ENCODE measurements around the gene GAS7. TPM values are rescaled to one million over a fixed set of nuclear protein-coding genes. Genes with fewer than 3 reads are reported as not detected.

GAS7 gene
- total RNA-seq, 1 experiment from 2014 or later = 4.1 TPM

DNA sequence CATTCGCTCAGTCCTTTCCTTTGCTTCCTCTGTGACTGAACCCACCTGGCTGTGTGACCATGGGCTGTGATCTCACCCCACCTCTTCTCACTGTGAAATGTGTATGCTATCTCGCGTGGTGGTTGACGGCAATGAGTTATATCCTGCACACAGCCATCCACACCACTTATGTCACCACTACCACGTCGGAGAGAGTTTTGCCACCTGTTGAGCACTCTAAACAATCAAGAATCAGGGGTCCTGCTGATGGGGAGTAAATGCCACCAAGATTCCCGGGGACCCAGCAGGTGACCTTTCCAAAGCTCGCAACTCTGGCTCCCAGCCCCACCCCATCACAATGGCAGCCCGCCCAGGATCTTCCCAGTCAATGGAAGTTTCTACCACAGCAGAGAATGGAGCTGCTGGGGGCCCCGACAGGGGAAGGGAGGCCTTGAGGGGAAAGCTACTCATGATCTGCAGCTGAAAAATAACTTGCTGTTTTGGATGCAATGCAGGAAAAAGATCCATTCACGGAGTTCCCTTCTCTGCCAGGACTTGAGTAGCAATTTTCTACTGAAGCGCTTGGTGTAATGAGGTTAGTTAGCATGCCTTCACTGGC lies 267.2 kb downstream of the GAS7 start:
- H3K27ac ChIP-seq (ENCODE audit: low read depth, low read length) = no peak overlapping the region
- H3K27me3 ChIP-seq (ENCODE audit: insufficient read depth, low read length) = peaks cover 11% of the 10 kb centered on the region; the same call in 1 of the 2 replicates
- no peaks in the 10 kb centered on the region for H4K20me1 ChIP-seq (ENCODE audit: insufficient read depth)
- TF ChIP-seq JUND (IDR thresholded peaks at IDR 0.05) (no peak), CBX3 (IDR thresholded peaks at IDR 0.05; ENCODE audit: low read depth) (no peak), TCF7L2 (IDR thresholded peaks at IDR 0.05; ENCODE audit: borderline replicate concordance, extremely low read depth, insufficient read depth, insufficient read length) (no peak), POLR2A (IDR thresholded peaks at IDR 0.05; ENCODE audit: borderline replicate concordance, extremely low read depth, insufficient read depth, insufficient read length) (no peak), ELF1 (IDR thresholded peaks at IDR 0.05; ENCODE audit: borderline replicate concordance, low read depth) (no peak)
- TF ChIP-seq, protein P1, sequence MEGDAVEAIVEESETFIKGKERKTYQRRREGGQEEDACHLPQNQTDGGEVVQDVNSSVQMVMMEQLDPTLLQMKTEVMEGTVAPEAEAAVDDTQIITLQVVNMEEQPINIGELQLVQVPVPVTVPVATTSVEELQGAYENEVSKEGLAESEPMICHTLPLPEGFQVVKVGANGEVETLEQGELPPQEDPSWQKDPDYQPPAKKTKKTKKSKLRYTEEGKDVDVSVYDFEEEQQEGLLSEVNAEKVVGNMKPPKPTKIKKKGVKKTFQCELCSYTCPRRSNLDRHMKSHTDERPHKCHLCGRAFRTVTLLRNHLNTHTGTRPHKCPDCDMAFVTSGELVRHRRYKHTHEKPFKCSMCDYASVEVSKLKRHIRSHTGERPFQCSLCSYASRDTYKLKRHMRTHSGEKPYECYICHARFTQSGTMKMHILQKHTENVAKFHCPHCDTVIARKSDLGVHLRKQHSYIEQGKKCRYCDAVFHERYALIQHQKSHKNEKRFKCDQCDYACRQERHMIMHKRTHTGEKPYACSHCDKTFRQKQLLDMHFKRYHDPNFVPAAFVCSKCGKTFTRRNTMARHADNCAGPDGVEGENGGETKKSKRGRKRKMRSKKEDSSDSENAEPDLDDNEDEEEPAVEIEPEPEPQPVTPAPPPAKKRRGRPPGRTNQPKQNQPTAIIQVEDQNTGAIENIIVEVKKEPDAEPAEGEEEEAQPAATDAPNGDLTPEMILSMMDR (IDR thresholded peaks at IDR 0.05 in 2 of 3, conservative IDR thresholded peaks at IDR 0.05 in 1 of 3; ENCODE audit: borderline replicate concordance in 1 of 3, insufficient read depth in 1 of 3, low read depth in 2 of 3, low read length in 2 of 3) = no peak
- TF ChIP-seq, protein P2, sequence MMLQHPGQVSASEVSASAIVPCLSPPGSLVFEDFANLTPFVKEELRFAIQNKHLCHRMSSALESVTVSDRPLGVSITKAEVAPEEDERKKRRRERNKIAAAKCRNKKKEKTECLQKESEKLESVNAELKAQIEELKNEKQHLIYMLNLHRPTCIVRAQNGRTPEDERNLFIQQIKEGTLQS (IDR thresholded peaks at IDR 0.05) = no peak
- H3K9me2 ChIP-seq (ENCODE audit: insufficient read depth) = no peaks in the 10 kb centered on the region
- H3K4me3 ChIP-seq (replicated peaks in 1 of 2; ENCODE audit: low read depth in 1 of 2, low read length in 2 of 2) = no peak overlapping the region
- DNase-seq (ENCODE audit: low read depth, low spot score) (no peak), ATAC-seq (no peak)
- BruUV-seq (replicated peaks) = no TSS peak
- POLR2A ChIA-PET = no interaction called here
- RAD21 ChIA-PET (ENCODE audit: low non-redundant PET in 1 of 2, low total read pairs in 2 of 2, uncharacterized antibody in 2 of 2, unreplicated experiment in 2 of 2) = no interaction called here
- H3K4me1 ChIP-seq (ENCODE audit: control insufficient read depth in 1 of 2, insufficient read depth in 2 of 2, low read length in 2 of 2) = peaks cover 2 to 11% of the 10 kb centered on the region in 2 experiments; a peak in 3 of 4 replicates
- no peaks in the 10 kb centered on the region for H3K36me3 ChIP-seq (ENCODE audit: control insufficient read depth in 1 of 2, insufficient read depth in 2 of 2, low read length in 2 of 2)
- no peaks in the 10 kb centered on the region for H3K9me3 ChIP-seq (ENCODE audit: control insufficient read depth in 1 of 2, insufficient read depth in 1 of 2, low read depth in 1 of 2, low read length in 2 of 2)
- no peak overlapping the region for H3K4me2 ChIP-seq (ENCODE audit: low read length)
- CTCF ChIA-PET = no interaction called here
- no peak overlapping the region for H3K9ac ChIP-seq (ENCODE audit: low read length)
- H2AFZ ChIP-seq (ENCODE audit: low read depth, low read length, poor library complexity, severe bottlenecking) = no peak overlapping the region
- H3K79me2 ChIP-seq (ENCODE audit: insufficient read depth, low read length) = no peaks in the 10 kb centered on the region
- intact Hi-C loops (cut with micrococcal nuclease) = no loop called here

Measured in HCT116 (cell line).